Measurements from ENCODE around the gene PITPNM3. TPM values are rescaled to one million over a fixed set of nuclear protein-coding genes. Genes with fewer than 3 reads are reported as not detected.

Gene PITPNM3
- total RNA-seq, 1 donor from 2014 or later, result 13.9 TPM

- DNase-seq, result no peak
These were observed 94.4 kb downstream of the PITPNM3 start for GRCh38 chr17:6461792-6462524.

GRCh38 chr17:6461246-6461645 is 95.1 kb downstream of the PITPNM3 start:
- DNase-seq, result no peak

GRCh38 chr17:6460531-6461161 is 95.7 kb downstream of the PITPNM3 start:
- no peak for DNase-seq

GRCh38 chr17:6458460-6458950 is 97.8 kb downstream of the PITPNM3 start:
- no peak for DNase-seq

- no peak for DNase-seq
These were observed 98.5 kb downstream of the PITPNM3 start for GRCh38 chr17:6457688-6458459.

GRCh38 chr17:6456914-6457687 is 99.3 kb downstream of the PITPNM3 start:
- DNase-seq, result no peak

GRCh38 chr17:6456321-6456720 is 100.0 kb downstream of the PITPNM3 start:
- no peak for DNase-seq

GRCh38 chr17:6455321-6455705 is 101.0 kb downstream of the PITPNM3 start:
- no peak for DNase-seq

- DNase-seq, result no peak
These were observed 101.6 kb downstream of the PITPNM3 start for GRCh38 chr17:6454495-6455320.

GRCh38 chr17:6453279-6454024 is 102.9 kb downstream of the PITPNM3 start:
- no peak for DNase-seq

GRCh38 chr17:6452471-6453266 is 103.7 kb downstream of the PITPNM3 start:
- DNase-seq, result no peak

- no peak for DNase-seq
These were observed 105.2 kb downstream of the PITPNM3 start for GRCh38 chr17:6450926-6451832.

- DNase-seq, result no peak
These were observed 107.0 kb downstream of the PITPNM3 start for GRCh38 chr17:6449307-6449706.

GRCh38 chr17:6448473-6448872 is 107.9 kb downstream of the PITPNM3 start:
- no peak for DNase-seq

GRCh38 chr17:6446516-6447100 is 109.7 kb downstream of the PITPNM3 start:
- DNase-seq, result no peak

- DNase-seq, result no peak
These were observed 111.6 kb downstream of the PITPNM3 start for GRCh38 chr17:6444571-6445335.
